ENCODE results near the gene C10orf62. TPM values are rescaled to one million over a fixed set of nuclear protein-coding genes. Genes with fewer than 3 reads are reported as not detected.
"Not testable (repeated sequence)": the region's sequence is repeated elsewhere in the genome, so short reads cannot be mapped to it uniquely, and the experiment has no call there.

The C10orf62 gene
- total and polyA plus RNA-seq, 2 experiments from 2014 or later: not detected

GRCh38 chr10:97574374-97575126, 15.0 kb upstream of the C10orf62 start:
- H3K4me1 ChIP-seq (ENCODE audit: insufficient read depth): no peaks in the 10 kb centered on the region; the same call in 1 of the 2 replicates
- H3K27ac ChIP-seq (ENCODE audit: low read depth): 0 out of 2 replicates have a peak overlapping the region, but pooled peaks have one; percentile 39
- Mint-ChIP-seq H3K4me3 (no peak overlapping the region), H3K4me1 (peaks cover 17% of the 10 kb centered on the region; the same call in 2 of the 3 replicates), H3K27ac (no peak overlapping the region), H3K27me3 (ENCODE audit: insufficient read depth, low read depth, poor library complexity) (peaks cover 6% of the 10 kb centered on the region), H3K9me3 (no peaks in the 10 kb centered on the region), H3K36me3 (ENCODE audit: low read depth) (peaks cover 2% of the 10 kb centered on the region; the same call in 1 of the 3 replicates)
- H3K4me3 ChIP-seq: no peak overlapping the region
- no peak for ATAC-seq
- H3K9me2 ChIP-seq (ENCODE audit: insufficient read depth): no peaks in the 10 kb centered on the region
- H3F3A ChIP-seq (replicated peaks; ENCODE audit: low read depth): no peaks in the 10 kb centered on the region
- peak; percentile 58 for DNase-seq (ENCODE audit: low spot score)
- H3K4me2 ChIP-seq: no peak overlapping the region
- no peaks in the 10 kb centered on the region for H3K79me2 ChIP-seq (replicated peaks; ENCODE audit: insufficient read depth)
- no peak overlapping the region for H2AFZ ChIP-seq
- H3K36me3 ChIP-seq (ENCODE audit: insufficient read depth): no peaks in the 10 kb centered on the region
- H3K27me3 ChIP-seq (ENCODE audit: insufficient read depth): no peaks in the 10 kb centered on the region
- 0 out of 2 replicates have a peak, but pooled peaks cover 3% of the 10 kb centered on the region for H4K20me1 ChIP-seq (replicated peaks; ENCODE audit: insufficient read depth)
- TF ChIP-seq CREB1 (CRISPR knock-in tag; IDR thresholded peaks at IDR 0.05; ENCODE audit: low read depth) (no peak), JUNB (IDR thresholded peaks at IDR 0.05; ENCODE audit: unreplicated experiment) (no peak), ETS1 (IDR thresholded peaks at IDR 0.05) (no peak), EZH2 (IDR thresholded peaks at IDR 0.05; ENCODE audit: low read depth, unreplicated experiment) (no peak), POLR2AphosphoS5 (IDR thresholded peaks at IDR 0.05; ENCODE audit: low read depth) (no peak), CTCF (conservative IDR thresholded peaks at IDR 0.05; ENCODE audit: low read depth in 2 of 2) (no peak)

GRCh38 chr10:97575127-97575668, 14.3 kb upstream of the C10orf62 start:
- Mint-ChIP-seq H3K36me3 (ENCODE audit: low read depth) (no peaks in the 10 kb centered on the region), H3K9me3 (no peaks in the 10 kb centered on the region), H3K27ac (no peak overlapping the region), H3K4me1 (peaks cover 17% of the 10 kb centered on the region; the same call in 2 of the 3 replicates), H3K4me3 (no peak overlapping the region), H3K27me3 (ENCODE audit: insufficient read depth, low read depth, poor library complexity) (peaks cover 6% of the 10 kb centered on the region)
- ATAC-seq: no peak
- no peak for DNase-seq (ENCODE audit: low spot score)
- Histone ChIP-seq H3K36me3 (ENCODE audit: insufficient read depth) (no peaks in the 10 kb centered on the region), H2AFZ (no peak overlapping the region), H3K4me2 (no peak overlapping the region), H3K9me2 (ENCODE audit: insufficient read depth) (no peaks in the 10 kb centered on the region), H3F3A (replicated peaks; ENCODE audit: low read depth) (no peaks in the 10 kb centered on the region), H3K79me2 (replicated peaks; ENCODE audit: insufficient read depth) (no peaks in the 10 kb centered on the region), H3K4me3 (no peak overlapping the region), H3K4me1 (ENCODE audit: insufficient read depth) (no peaks in the 10 kb centered on the region; the same call in 1 of the 2 replicates), H4K20me1 (replicated peaks; ENCODE audit: insufficient read depth) (0 out of 2 replicates have a peak, but pooled peaks cover 3% of the 10 kb centered on the region), H3K27me3 (ENCODE audit: insufficient read depth) (no peaks in the 10 kb centered on the region), H3K27ac (ENCODE audit: low read depth) (no peak overlapping the region; the same call in 1 of the 2 replicates)
- TF ChIP-seq EZH2phosphoT487 (IDR thresholded peaks at IDR 0.05; ENCODE audit: unreplicated experiment): no peak

- not testable (repeated sequence) for H3K27me3 Mint-ChIP-seq (ENCODE audit: insufficient read depth, low read depth, poor library complexity); H3K36me3 Mint-ChIP-seq (ENCODE audit: low read depth); H3K4me3 Mint-ChIP-seq; DNase-seq (ENCODE audit: low spot score); H3K79me2 ChIP-seq (replicated peaks; ENCODE audit: insufficient read depth); H3K4me1 ChIP-seq (ENCODE audit: insufficient read depth); H3K27ac ChIP-seq (ENCODE audit: low read depth); H3F3A ChIP-seq (replicated peaks; ENCODE audit: low read depth); H3K36me3 ChIP-seq (ENCODE audit: insufficient read depth); H4K20me1 ChIP-seq (replicated peaks; ENCODE audit: insufficient read depth); H3K4me3 ChIP-seq; H3K9me3 Mint-ChIP-seq; H3K27ac Mint-ChIP-seq; H3K27me3 ChIP-seq (ENCODE audit: insufficient read depth); ATAC-seq; H3K9me2 ChIP-seq (ENCODE audit: insufficient read depth); H3K4me2 ChIP-seq; H2AFZ ChIP-seq
- H3K4me1 Mint-ChIP-seq: peaks cover 12% of the 10 kb centered on the region; the same call in 2 of the 3 replicates
These were observed 13.0 kb upstream of the C10orf62 start for GRCh38 chr10:97576487-97576886.
